GM12878 (cell line): ENCODE measurements around the gene B3GNT3. TPM values are rescaled to one million over a fixed set of nuclear protein-coding genes. Genes with fewer than 3 reads are reported as not detected.
"Not testable (repeated sequence)": the region's sequence is repeated elsewhere in the genome, so short reads cannot be mapped to it uniquely, and the experiment has no call there.

Experiments used
- ATAC-seq: fragments of 200-7000 bp; cut with Tn5 transposase; 3 replicates; pipeline ENCODE4 v1.9.1; 2020; ENCODE audit warnings: mild to moderate bottlenecking, moderate library complexity
- BruUV-seq: library from RNA; stranded (reverse); fragments of 400-500 nt; replicated peaks from 2 replicates; lab custom pipeline; 2021; lab: Mats Ljungman, UMichigan
- CTCF ChIA-PET: fragments of 300-600 bp; sonication (Branson Sonifier 250); formaldehyde crosslinking; extraction: SDS; loops from one replicate; lab custom pipeline; 2021; ENCODE audit warnings: inconsistent platforms; lab: Yijun Ruan, JAX
- POLR2A ChIA-PET: fragments of 350-600 bp; formaldehyde crosslinking; extraction: SDS; loops from one replicate; lab custom pipeline; 2021; ENCODE audit warnings: inconsistent platforms; lab: Charles Lee
- RAD21 ChIA-PET: fragments of 300-600 bp; sonication (Branson Sonifier 250); formaldehyde crosslinking; loops from one replicate; lab custom pipeline; 2023; ENCODE audit warnings: antibody characterized with exemption; ENCODE audit not compliant: unreplicated experiment; lab: Charles Lee
- SMC1A ChIA-PET: fragments of 300-600 bp; sonication (Branson Sonifier 250); formaldehyde crosslinking; loops from one replicate; lab custom pipeline; 2023; ENCODE audit not compliant: unreplicated experiment, uncharacterized antibody; lab: Charles Lee
- DNase-seq: peaks from one replicate; pipeline ENCODE4 v3.0.0-alpha.2; 2011; ENCODE audit warnings: low read depth, low spot score
- FAIRE-seq: peaks from 3 replicates; lab custom pipeline; 2011; peaks lifted over from hg19 to GRCh38; lab: Jason Lieb, UNC
- H2AFZ ChIP-seq: 2 replicates; pipeline ENCODE4 v1.6.0; 2011; ENCODE audit warnings: low read depth, low read length, control low read depth; ENCODE audit not compliant: control insufficient read depth
- H3K27ac ChIP-seq: 2 replicates; pipeline ENCODE4 v1.5.1; 2011; ENCODE audit warnings: control low read depth; ENCODE audit not compliant: control insufficient read depth, insufficient read depth
- H3K27me3 ChIP-seq, 2 experiments: replicated peaks in 1 of 2; 2 replicates each; pipeline versions ENCODE4 v1.6.0 to v1.6.1; 2011; ENCODE audit warnings: low read length in 1 of 2; ENCODE audit not compliant: control insufficient read depth in 2 of 2, insufficient read depth in 2 of 2
- H3K36me3 ChIP-seq, 2 experiments: 2 replicates each; pipeline ENCODE4 v1.5.1; 2011; ENCODE audit warnings: low read length in 1 of 2; ENCODE audit not compliant: control insufficient read depth in 2 of 2, insufficient read depth in 2 of 2
- H3K4me1 ChIP-seq: 2 replicates; pipeline ENCODE4 v1.6.1; 2011; ENCODE audit warnings: mild to moderate bottlenecking, low read length, moderate library complexity, mixed read lengths; ENCODE audit not compliant: control insufficient read depth, insufficient read depth
- H3K4me2 ChIP-seq: 2 replicates; pipeline ENCODE4 v1.6.0; 2011; ENCODE audit warnings: control low read depth; ENCODE audit not compliant: control insufficient read depth, insufficient read depth
- H3K4me3 ChIP-seq: fragments of 200-600 bp; sonication (generic); 2 replicates; pipeline ENCODE4 v1.5.1; 2016
- H3K79me2 ChIP-seq: 2 replicates; pipeline ENCODE4 v1.6.0; 2011; ENCODE audit warnings: low read length; ENCODE audit not compliant: control insufficient read depth, insufficient read depth
- H3K9ac ChIP-seq: 2 replicates; pipeline ENCODE4 v1.8.0; 2011; ENCODE audit warnings: low read length, control low read depth, mixed read lengths; ENCODE audit not compliant: control insufficient read depth, insufficient read depth
- H3K9me3 ChIP-seq: replicated peaks from 3 replicates; pipeline ENCODE4 v1.5.1; 2011; ENCODE audit warnings: mild to moderate bottlenecking, low read length; ENCODE audit not compliant: control insufficient read depth, insufficient read depth
- H4K20me1 ChIP-seq: 2 replicates; pipeline ENCODE4 v1.6.0; 2011; ENCODE audit not compliant: control insufficient read depth, insufficient read depth
- ATF3 ChIP-seq: IDR thresholded peaks from 2 replicates; pipeline ENCODE4 v1.6.1; 2011; ENCODE audit warnings: low read depth, mild to moderate bottlenecking, low read length, moderate library complexity, borderline replicate concordance; ENCODE audit errors: extremely low read depth
- BMI1 ChIP-seq: fragments of 450-650 bp; IDR thresholded peaks from 2 replicates; pipeline ENCODE4 v1.6.1; 2016; ENCODE audit warnings: mild to moderate bottlenecking, moderate library complexity, borderline replicate concordance
- CREB1 ChIP-seq: IDR thresholded peaks from 2 replicates; pipeline ENCODE4 v1.6.1; 2012; ENCODE audit warnings: low read depth, mild to moderate bottlenecking, inconsistent platforms
- HDAC6 ChIP-seq: fragments of 200-600 bp; sonication (generic); IDR thresholded peaks from one replicate; pipeline ENCODE4 v1.8.0; 2017; ENCODE audit warnings: antibody characterized with exemption; ENCODE audit not compliant: unreplicated experiment
- KLF5 ChIP-seq: fragments of 450-650 bp; IDR thresholded peaks from 2 replicates; pipeline ENCODE4 v1.6.1; 2014; ENCODE audit warnings: mild to moderate bottlenecking; ENCODE audit not compliant: partially characterized antibody
- MTA2 ChIP-seq: fragments of 450-650 bp; IDR thresholded peaks from 2 replicates; pipeline ENCODE4 v1.6.1; 2016; ENCODE audit warnings: low read depth, mild to moderate bottlenecking, moderate library complexity
- NFXL1 ChIP-seq: fragments of 450-650 bp; IDR thresholded peaks from 2 replicates; pipeline ENCODE4 v1.6.1; 2017; ENCODE audit warnings: antibody characterized with exemption, mild to moderate bottlenecking, borderline replicate concordance
- NR2C1 ChIP-seq: fragments of 450-650 bp; IDR thresholded peaks from 2 replicates; pipeline ENCODE4 v1.6.1; 2017; ENCODE audit warnings: antibody characterized with exemption, mild to moderate bottlenecking, moderate library complexity
- PAX8 ChIP-seq: fragments of 450-650 bp; IDR thresholded peaks from 2 replicates; pipeline ENCODE4 v1.6.1; 2017; ENCODE audit warnings: mild to moderate bottlenecking, moderate library complexity
- RCOR1 ChIP-seq: conservative IDR thresholded peaks from 2 replicates; pipeline ENCODE4 v1.6.1; 2012; ENCODE audit warnings: low read depth, low read length, improper control_type of control experiment
- SIN3A ChIP-seq: IDR thresholded peaks from 2 replicates; pipeline ENCODE4 v1.6.1; 2012; ENCODE audit warnings: low read depth, low read length, improper control_type of control experiment
- TCF7 ChIP-seq: IDR thresholded peaks from 2 replicates; pipeline ENCODE4 v1.6.1; 2014; ENCODE audit warnings: antibody characterized with exemption, borderline replicate concordance
- USF2 ChIP-seq: IDR thresholded peaks from 2 replicates; pipeline ENCODE4 v1.6.1; 2011; ENCODE audit warnings: low read depth, low read length, improper control_type of control experiment, borderline replicate concordance
- WRNIP1 ChIP-seq: IDR thresholded peaks from 2 replicates; pipeline ENCODE4 v1.6.1; 2011; ENCODE audit warnings: low read depth, low read length, improper control_type of control experiment, borderline replicate concordance
- ZNF384 ChIP-seq: IDR thresholded peaks from 2 replicates; pipeline ENCODE4 v1.6.1; 2012; ENCODE audit warnings: low read depth, mild to moderate bottlenecking, low read length, improper control_type of control experiment, borderline replicate concordance
- WGBS: methylation state at CpG from one replicate; pipeline ENCODE4 v1.1.6; 2016; ENCODE audit warnings: low lambda C conversion rate; ENCODE audit not compliant: insufficient replicate concordance, insufficient coverage; ENCODE audit errors: missing lambda C conversion rate; 5-methylcytosine and 5-hydroxymethylcytosine counted together
- in situ Hi-C: fragments of 300-500 bp; cut with MboI; formaldehyde crosslinking; loops from 9 replicates; pipeline ENCODE4 v1.14.3; 2018; ENCODE audit warnings: mixed read lengths
- intact Hi-C: fragments of 100-400 bp; cut with micrococcal nuclease; formaldehyde crosslinking; loops from one replicate; pipeline ENCODE4 v1.14.2; 2022; ENCODE audit not compliant: unreplicated experiment
- polyA plus RNA-seq, 11 experiments: library from polyadenylated mRNA; depleted of rRNA in 4 of 11; unstranded in 6 of 11; stranded (reverse) in 5 of 11; fragments of >200 nt; fragmentation: Nextera tagmentation in 4 of 11; fragmentation: Illumina TruSeq in 1 of 11; extraction: Ambion mirVana in 4 of 11; extraction: Trizol in 1 of 11; gene quantifications; 1 replicate in 1 of 11; 2 replicates in 10 of 11; pipeline versions ENCODE4 v1.2.1 to v1.2.3, GENCODE V29; 2011 to 2016; ENCODE audit warnings: inconsistent platforms in 2 of 11, missing spikeins in 2 of 11, low read depth in 1 of 11
- total RNA-seq, 4 experiments: library from RNA; depleted of rRNA in 3 of 4; stranded (reverse); fragments of >200 nt in 3 of 4; fragmentation: Illumina TruSeq in 1 of 4; extraction: Trizol in 1 of 4; gene quantifications; 2 replicates each; pipeline versions ENCODE4 v1.2.1 to v1.2.3, GENCODE V29; 2013 to 2021
- TF ChIP-seq, protein P1 (sequence below), 3 experiments: IDR thresholded peaks in 2 of 3; conservative IDR thresholded peaks in 1 of 3; 2 replicates each; pipeline ENCODE4 v1.5.1; 2011; ENCODE audit warnings: low read depth in 3 of 3, low read length in 3 of 3, mild to moderate bottlenecking in 3 of 3, control low read depth in 2 of 3, moderate library complexity in 2 of 3, inconsistent platforms in 1 of 3, mixed read lengths in 1 of 3; ENCODE audit not compliant: control insufficient read depth in 2 of 3, insufficient read depth in 1 of 3; ENCODE audit errors: extremely low read depth in 1 of 3

Gene B3GNT3
- total and polyA plus RNA-seq, 10 of the 15 experiments (the other 5 are each of a cell fraction or from before 2014, with no cell fraction given), result not detected

- POLR2A ChIA-PET, result no interaction called here
- SMC1A ChIA-PET, result no interaction called here
These were observed 2.7 kb downstream of the B3GNT3 start for GRCh38 chr19:17797424-17798201.

GRCh38 chr19:17798599-17798998 lies 3.7 kb downstream of the B3GNT3 start:
- H3K4me2 ChIP-seq, H3K4me3 ChIP-seq, H4K20me1 ChIP-seq, H3K36me3 ChIP-seq, BruUV-seq, DNase-seq, H3K27me3 ChIP-seq, H3K27ac ChIP-seq, H3K4me1 ChIP-seq, in situ Hi-C loops, H3K79me2 ChIP-seq, H2AFZ ChIP-seq, SMC1A ChIA-PET, intact Hi-C loops, FAIRE-seq, H3K9ac ChIP-seq, ATAC-seq, H3K9me3 ChIP-seq: not testable (repeated sequence)
- ChIA-PET CTCF (interaction anchor here (1.4 kb wide), 1 partner anchor 303 kb away, joined by 3 read pairs; no protein-coding TSS in a partner anchor), RAD21 (interaction anchor here (0.7 kb wide), 1 partner anchor 63 kb away, joined by 3 read pairs; no protein-coding TSS in a partner anchor), POLR2A (interaction anchor here (0.6 kb wide), 1 partner anchor 17 kb away, joined by 5 read pairs; no protein-coding TSS in a partner anchor)
- 30% methylated on average over 3 of the region's 3 CpGs for WGBS

More at GRCh38 chr19:17797424-17798201, 2.7 kb downstream of the B3GNT3 start:
- DNase-seq (no peak), ATAC-seq (no peak), FAIRE-seq (no peak)
- H3K4me2 ChIP-seq, result no peak overlapping the region
- no peaks in the 10 kb centered on the region for H3K9me3 ChIP-seq
- ChIA-PET RAD21 (interaction anchor here (0.7 kb wide), 1 partner anchor 64 kb away, joined by 3 read pairs; no protein-coding TSS in a partner anchor), CTCF (no interaction called here)
- no peak overlapping the region for H3K4me3 ChIP-seq
- no peak overlapping the region for H3K9ac ChIP-seq
- no peaks in the 10 kb centered on the region for H3K36me3 ChIP-seq
- H2AFZ ChIP-seq, result no peak overlapping the region
- intact Hi-C loops, result no loop called here
- in situ Hi-C loops, result no loop called here
- WGBS, result 25% methylated on average over 11 of the region's 11 CpGs
- TF ChIP-seq WRNIP1, result no peak
- TF ChIP-seq NR2C1, result no peak
- no peak for TF ChIP-seq USF2
- no peak for TF ChIP-seq SIN3A
- no peak for TF ChIP-seq PAX8
- TF ChIP-seq ZNF384, result no peak
- TF ChIP-seq, protein P1, sequence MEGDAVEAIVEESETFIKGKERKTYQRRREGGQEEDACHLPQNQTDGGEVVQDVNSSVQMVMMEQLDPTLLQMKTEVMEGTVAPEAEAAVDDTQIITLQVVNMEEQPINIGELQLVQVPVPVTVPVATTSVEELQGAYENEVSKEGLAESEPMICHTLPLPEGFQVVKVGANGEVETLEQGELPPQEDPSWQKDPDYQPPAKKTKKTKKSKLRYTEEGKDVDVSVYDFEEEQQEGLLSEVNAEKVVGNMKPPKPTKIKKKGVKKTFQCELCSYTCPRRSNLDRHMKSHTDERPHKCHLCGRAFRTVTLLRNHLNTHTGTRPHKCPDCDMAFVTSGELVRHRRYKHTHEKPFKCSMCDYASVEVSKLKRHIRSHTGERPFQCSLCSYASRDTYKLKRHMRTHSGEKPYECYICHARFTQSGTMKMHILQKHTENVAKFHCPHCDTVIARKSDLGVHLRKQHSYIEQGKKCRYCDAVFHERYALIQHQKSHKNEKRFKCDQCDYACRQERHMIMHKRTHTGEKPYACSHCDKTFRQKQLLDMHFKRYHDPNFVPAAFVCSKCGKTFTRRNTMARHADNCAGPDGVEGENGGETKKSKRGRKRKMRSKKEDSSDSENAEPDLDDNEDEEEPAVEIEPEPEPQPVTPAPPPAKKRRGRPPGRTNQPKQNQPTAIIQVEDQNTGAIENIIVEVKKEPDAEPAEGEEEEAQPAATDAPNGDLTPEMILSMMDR (IDR thresholded peaks at IDR 0.05 in 2 of 3, conservative IDR thresholded peaks at IDR 0.05 in 1 of 3; ENCODE audit: control insufficient read depth in 2 of 3, extremely low read depth in 1 of 3, insufficient read depth in 1 of 3, low read depth in 3 of 3, low read length in 3 of 3), result no peak
- TF ChIP-seq ATF3, result no peak
- TF ChIP-seq TCF7, result no peak
- no peak for TF ChIP-seq HDAC6
- no peak for TF ChIP-seq RCOR1
- TF ChIP-seq KLF5, result no peak
- no peak for TF ChIP-seq MTA2
- TF ChIP-seq CREB1, result no peak
- TF ChIP-seq NFXL1, result no peak
- no peak for TF ChIP-seq BMI1
- no peak overlapping the region for H3K27ac ChIP-seq
- H4K20me1 ChIP-seq, result no peaks in the 10 kb centered on the region
- peaks cover 3 to 6% of the 10 kb centered on the region in 2 experiments; a peak in 3 of 4 replicates for H3K27me3 ChIP-seq
- BruUV-seq, result no TSS peak
- H3K4me1 ChIP-seq, result no peaks in the 10 kb centered on the region
- no peaks in the 10 kb centered on the region for H3K79me2 ChIP-seq
